Measurements from ENCODE around the gene CNTN1.

DNA sequence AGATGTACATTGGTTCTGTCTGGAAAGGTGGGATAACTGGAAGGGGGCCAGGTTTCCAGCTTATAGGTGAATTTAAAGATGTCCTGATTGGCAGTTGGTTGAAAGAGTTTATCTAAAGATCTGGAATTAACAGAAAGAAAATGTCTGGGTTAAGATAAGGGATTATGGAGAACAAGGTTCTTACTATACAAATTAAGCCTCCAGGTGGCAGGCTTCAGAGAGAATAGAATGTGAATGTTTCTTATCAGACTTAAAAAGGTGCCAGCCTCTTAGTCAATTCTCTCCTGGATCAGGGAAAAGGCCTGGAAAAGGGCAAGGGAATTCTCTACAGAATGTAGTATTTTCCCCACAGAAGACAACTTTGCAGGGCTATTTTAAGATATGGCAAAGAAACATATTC lies 53.1 kb downstream of the CNTN1 start:
- TF ChIP-seq, protein P1, sequence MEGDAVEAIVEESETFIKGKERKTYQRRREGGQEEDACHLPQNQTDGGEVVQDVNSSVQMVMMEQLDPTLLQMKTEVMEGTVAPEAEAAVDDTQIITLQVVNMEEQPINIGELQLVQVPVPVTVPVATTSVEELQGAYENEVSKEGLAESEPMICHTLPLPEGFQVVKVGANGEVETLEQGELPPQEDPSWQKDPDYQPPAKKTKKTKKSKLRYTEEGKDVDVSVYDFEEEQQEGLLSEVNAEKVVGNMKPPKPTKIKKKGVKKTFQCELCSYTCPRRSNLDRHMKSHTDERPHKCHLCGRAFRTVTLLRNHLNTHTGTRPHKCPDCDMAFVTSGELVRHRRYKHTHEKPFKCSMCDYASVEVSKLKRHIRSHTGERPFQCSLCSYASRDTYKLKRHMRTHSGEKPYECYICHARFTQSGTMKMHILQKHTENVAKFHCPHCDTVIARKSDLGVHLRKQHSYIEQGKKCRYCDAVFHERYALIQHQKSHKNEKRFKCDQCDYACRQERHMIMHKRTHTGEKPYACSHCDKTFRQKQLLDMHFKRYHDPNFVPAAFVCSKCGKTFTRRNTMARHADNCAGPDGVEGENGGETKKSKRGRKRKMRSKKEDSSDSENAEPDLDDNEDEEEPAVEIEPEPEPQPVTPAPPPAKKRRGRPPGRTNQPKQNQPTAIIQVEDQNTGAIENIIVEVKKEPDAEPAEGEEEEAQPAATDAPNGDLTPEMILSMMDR (IDR thresholded peaks at IDR 0.05), result peak in 1 of 3 experiments; percentile 30
- TF ChIP-seq POLR2AphosphoS5 (IDR thresholded peaks at IDR 0.05) (no peak), POLR2A (IDR thresholded peaks at IDR 0.05; ENCODE audit: low read depth) (no peak)
